Measurements from ENCODE around the gene DPEP2NB. TPM values are rescaled to one million over a fixed set of nuclear protein-coding genes. Genes with fewer than 3 reads are reported as not detected.

The DPEP2NB gene
- total RNA-seq, 4 donors from 2014 or later: not detected

DNA sequence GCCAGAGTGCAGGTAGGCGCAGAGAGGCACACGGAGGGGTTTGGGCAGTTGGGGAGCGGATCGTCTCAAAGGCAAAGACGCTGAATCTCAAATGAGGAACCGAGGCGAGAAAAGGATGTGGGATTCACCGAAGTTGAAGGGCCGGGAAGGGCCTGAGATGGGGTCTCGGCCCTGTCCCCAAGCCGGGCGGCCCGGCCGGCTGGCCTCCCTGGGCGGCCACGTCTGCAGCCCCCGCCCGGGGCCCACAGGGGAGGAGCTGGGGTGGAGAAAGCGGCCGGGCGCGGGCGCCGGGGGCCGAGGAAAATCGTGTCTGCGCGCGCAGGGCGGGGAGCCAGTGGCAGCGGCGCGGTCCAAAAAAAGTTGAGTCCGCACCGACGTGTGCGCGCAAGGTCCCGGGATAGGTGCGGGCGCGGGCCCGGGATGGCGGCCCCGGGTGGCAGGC lies 47.7 kb downstream of the DPEP2NB start:
- 0 to 1% methylated on average over 15 to 29 of the region's 45 CpGs for WGBS, 2 donors
- intact Hi-C loops (cut with DNase I; ENCODE audit: low total_unique reads): no loop called here
- DNase-seq (ENCODE audit: low spot score in 2 of 2): no peak
- peak overlapping the region; percentile 53 for H3K4me3 ChIP-seq (ENCODE audit: low read depth, poor library complexity, severe bottlenecking)
- TF ChIP-seq, protein P1, sequence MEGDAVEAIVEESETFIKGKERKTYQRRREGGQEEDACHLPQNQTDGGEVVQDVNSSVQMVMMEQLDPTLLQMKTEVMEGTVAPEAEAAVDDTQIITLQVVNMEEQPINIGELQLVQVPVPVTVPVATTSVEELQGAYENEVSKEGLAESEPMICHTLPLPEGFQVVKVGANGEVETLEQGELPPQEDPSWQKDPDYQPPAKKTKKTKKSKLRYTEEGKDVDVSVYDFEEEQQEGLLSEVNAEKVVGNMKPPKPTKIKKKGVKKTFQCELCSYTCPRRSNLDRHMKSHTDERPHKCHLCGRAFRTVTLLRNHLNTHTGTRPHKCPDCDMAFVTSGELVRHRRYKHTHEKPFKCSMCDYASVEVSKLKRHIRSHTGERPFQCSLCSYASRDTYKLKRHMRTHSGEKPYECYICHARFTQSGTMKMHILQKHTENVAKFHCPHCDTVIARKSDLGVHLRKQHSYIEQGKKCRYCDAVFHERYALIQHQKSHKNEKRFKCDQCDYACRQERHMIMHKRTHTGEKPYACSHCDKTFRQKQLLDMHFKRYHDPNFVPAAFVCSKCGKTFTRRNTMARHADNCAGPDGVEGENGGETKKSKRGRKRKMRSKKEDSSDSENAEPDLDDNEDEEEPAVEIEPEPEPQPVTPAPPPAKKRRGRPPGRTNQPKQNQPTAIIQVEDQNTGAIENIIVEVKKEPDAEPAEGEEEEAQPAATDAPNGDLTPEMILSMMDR (IDR thresholded peaks at IDR 0.05): no peak
- no peak for TF ChIP-seq POLR2A (IDR thresholded peaks at IDR 0.05)

GRCh38 chr16:67967183-67967957 lies 48.3 kb downstream of the DPEP2NB start:
- 9 to 12% methylated on average over 18 of the region's 18 CpGs for WGBS, 2 donors
- TF ChIP-seq, protein P1 (IDR thresholded peaks at IDR 0.05): no peak
- TF ChIP-seq POLR2A (IDR thresholded peaks at IDR 0.05): no peak
- peak overlapping the region; percentile 53 for H3K4me3 ChIP-seq (ENCODE audit: low read depth, poor library complexity, severe bottlenecking)
- no peak for DNase-seq (ENCODE audit: low spot score in 2 of 2)
- intact Hi-C loops (cut with DNase I; ENCODE audit: low total_unique reads): no loop called here

DNA sequence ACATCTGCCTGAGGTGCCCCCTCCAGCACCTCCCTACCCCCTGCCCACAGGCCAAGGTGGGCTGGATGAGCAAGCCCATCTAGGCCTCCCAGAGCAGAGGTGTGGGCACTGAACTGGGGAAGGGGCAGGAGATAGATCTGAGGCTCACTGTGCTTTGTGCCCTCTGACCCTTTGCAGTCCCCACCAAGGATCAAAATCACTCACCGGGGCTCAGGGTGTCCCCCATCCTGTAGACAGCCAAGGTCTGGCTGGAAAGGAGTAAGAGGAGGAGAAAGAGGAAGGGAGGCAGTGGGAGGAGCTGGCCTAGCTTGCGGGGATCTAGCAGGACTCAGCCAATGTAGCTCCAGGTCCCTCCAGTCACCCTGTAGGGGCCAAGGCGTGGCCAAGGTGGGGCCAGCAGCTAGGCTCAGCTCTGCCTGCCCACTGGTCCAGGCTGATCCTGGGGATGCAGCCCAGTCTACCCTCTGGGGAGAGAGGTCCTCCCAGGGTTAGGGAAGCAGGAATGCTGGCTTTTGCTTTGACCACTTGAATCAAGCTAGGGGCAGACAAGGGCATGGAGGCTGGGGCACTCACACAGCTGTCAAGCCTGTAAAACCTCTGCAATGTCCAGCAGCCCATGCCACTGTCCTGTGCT lies 49.0 kb downstream of the DPEP2NB start:
- no peak overlapping the region for H3K4me3 ChIP-seq (ENCODE audit: low read depth, poor library complexity, severe bottlenecking)
- no peak for DNase-seq (ENCODE audit: low spot score in 2 of 2)
- intact Hi-C loops (cut with DNase I; ENCODE audit: low total_unique reads): no loop called here
- 15 to 42% methylated on average over 3 of the region's 3 CpGs for WGBS, 2 donors
- TF ChIP-seq, protein P1 (IDR thresholded peaks at IDR 0.05): no peak
- TF ChIP-seq POLR2A (IDR thresholded peaks at IDR 0.05): no peak

DNA sequence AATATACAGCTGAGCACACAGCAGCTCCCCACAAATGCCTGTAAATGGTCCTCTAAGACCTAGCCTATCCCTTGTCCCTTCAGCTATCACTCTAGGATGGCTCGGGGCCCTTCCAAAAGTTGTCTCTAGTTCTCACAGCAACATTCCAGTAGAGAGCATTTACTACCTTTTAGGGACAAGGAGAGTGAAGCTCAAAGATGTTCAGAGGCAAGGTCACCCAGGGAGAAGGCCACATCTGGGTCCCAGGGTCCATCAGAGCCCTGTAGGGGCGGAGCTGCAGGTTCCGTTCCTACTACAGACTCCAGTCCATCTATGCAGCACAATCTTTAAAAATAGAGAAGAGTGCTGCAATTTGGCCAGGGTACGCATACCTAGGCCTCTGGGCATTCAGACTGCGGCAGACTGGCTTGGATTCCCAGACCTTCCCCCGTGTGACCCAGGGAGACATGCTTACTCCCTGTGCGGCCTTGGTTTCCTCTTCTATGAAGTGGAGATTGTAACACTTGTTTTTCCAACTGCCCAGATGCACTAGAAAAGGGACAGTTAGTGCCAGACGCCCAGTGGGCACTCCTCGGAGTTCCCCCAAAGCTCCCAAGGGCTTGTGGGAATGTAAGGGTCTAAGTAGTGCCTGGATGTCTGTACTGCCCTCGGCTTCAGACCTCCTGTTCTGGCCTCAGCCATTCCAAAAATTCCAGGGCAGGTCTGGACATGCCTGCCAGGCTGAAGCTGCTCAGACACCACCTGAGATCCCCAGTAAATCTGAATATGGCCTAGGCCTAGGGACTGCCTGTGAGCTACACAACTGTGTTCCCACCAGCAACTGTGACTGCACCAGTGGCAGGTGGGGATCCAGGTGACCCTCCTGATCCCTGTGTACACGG lies 49.8 kb downstream of the DPEP2NB start:
- intact Hi-C loops (cut with DNase I; ENCODE audit: low total_unique reads): no loop called here
- no peak for DNase-seq (ENCODE audit: low spot score in 2 of 2)
- no peak overlapping the region for H3K4me3 ChIP-seq (ENCODE audit: low read depth, poor library complexity, severe bottlenecking)
- 50 to 53% methylated on average over 8 to 11 of the region's 11 CpGs for WGBS, 2 donors
- TF ChIP-seq, protein P1 (IDR thresholded peaks at IDR 0.05): no peak
- no peak for TF ChIP-seq POLR2A (IDR thresholded peaks at IDR 0.05)

GRCh38 chr16:67964477-67965131 lies 51.1 kb downstream of the DPEP2NB start:
- WGBS, 2 donors: 63 to 76% methylated on average over 6 of the region's 6 CpGs
- intact Hi-C loops (cut with DNase I; ENCODE audit: low total_unique reads): no loop called here

More at GRCh38 chr16:67964477-67965131, 51.1 kb downstream of the DPEP2NB start:
- no peak overlapping the region for H3K4me3 ChIP-seq (ENCODE audit: low read depth, poor library complexity, severe bottlenecking)
- TF ChIP-seq, protein P1 (IDR thresholded peaks at IDR 0.05): no peak
- TF ChIP-seq POLR2A (IDR thresholded peaks at IDR 0.05): no peak
- no peak for DNase-seq (ENCODE audit: low spot score in 2 of 2)
